Pancreas (tissue), 10 donors: ENCODE measurements around the gene CWC27. TPM values are rescaled to one million over a fixed set of nuclear protein-coding genes. Genes with fewer than 3 reads are reported as not detected.
"Not testable (repeated sequence)": the region's sequence is repeated elsewhere in the genome, so short reads cannot be mapped to it uniquely, and the experiment has no call there.

Source experiments
- ATAC-seq, 4 donors: fragments of 200-7000 bp; cut with Tn5 transposase; one replicate each; pipeline versions ENCODE4 v1.8.0 to v1.9.1; 2020; ENCODE audit warnings: mild to moderate bottlenecking in 4 of 4, moderate library complexity in 4 of 4
- DNase-seq, 6 donors: peaks; one replicate each; pipeline ENCODE4 v3.0.0-alpha.2; 2020
- FAIRE-seq: peaks from 2 replicates; lab custom pipeline; 2012; peaks lifted over from hg19 to GRCh38; lab: Jason Lieb, UNC
- H3K27ac ChIP-seq, 4 donors: fragments of 200-600 bp; sonication (generic); 1 replicate in 3 of 4; 2 replicates in 1 of 4; pipeline versions ENCODE4 v1.5.0 to v1.8.0; 2020
- H3K27me3 ChIP-seq, 4 donors: fragments of 200-600 bp; one replicate each; pipeline ENCODE4 v1.8.0; 2021
- H3K36me3 ChIP-seq, 3 donors: fragments of 200-600 bp; sonication (generic) in 1 of 3; one replicate each; pipeline versions ENCODE4 v1.5.0 to v1.8.0; 2020 to 2021
- H3K4me1 ChIP-seq, 3 donors: fragments of 200-600 bp; one replicate each; pipeline ENCODE4 v1.8.0; 2021
- H3K4me3 ChIP-seq, 4 donors: fragments of 200-600 bp; sonication (generic) in 2 of 4; one replicate each; pipeline versions ENCODE4 v1.5.0 to v1.8.0; 2020 to 2021
- H3K9me3 ChIP-seq, 4 donors: fragments of 200-600 bp; one replicate each; pipeline ENCODE4 v1.8.0; 2021
- CTCF ChIP-seq, 4 donors: fragments of 200-600 bp; sonication (generic) in 3 of 4; IDR thresholded peaks; one replicate each; pipeline versions ENCODE4 v1.5.0 to v1.8.0; 2021; ENCODE audit warnings: antibody characterized with exemption in 4 of 4
- WGBS, 2 donors: extraction: QIAGEN DNeasy Blood & Tissue Kit; methylation state at CpG; one replicate each; pipeline ENCODE4 v1.1.7; 2013; 5-methylcytosine and 5-hydroxymethylcytosine counted together
- intact Hi-C, 3 donors: fragments of 100-400 bp; cut with DNase I; formaldehyde crosslinking; loops; one replicate each; pipeline versions ENCODE4 v1.11.1 to v1.14.2; 2022
- polyA plus RNA-seq, 2 donors: library from polyadenylated mRNA; stranded (reverse); fragments of 200-250 nt; gene quantifications; one replicate each; pipeline ENCODE4 v1.2.3, GENCODE V29; 2013
- total RNA-seq, 6 donors: library from RNA; stranded (reverse); fragmentation: NEBNext Ultra II Directional in 4 of 6; extraction: Animal tissue kit (Norgen Biotek cat#: 25700) in 4 of 6; gene quantifications; one replicate each; pipeline versions ENCODE4 v1.2.1 to v1.2.4, GENCODE V29; 2021 to 2023
- donor health status: healthy with polysubstance abuse.
- donor health status: DM: no; HTN: no; CAD: no; lungs with moderate emphysema.
- donor health status: DM: no; HTN: no; CAD: no.
- donor health status: control.
- donor health status: control.
- donor health status: Bipolar disorder and iron deficiency.
- donor health status: DM: yes; HTN: yes; CAD: no.
- donor health status: DM: no; HTN: no; CAD: no.
- donor health status: DM: no; HTN: no; CAD: no.
- donor health status: DM: yes; HTN: yes; CAD: no.

Gene CWC27
- total and polyA plus RNA-seq, 8 donors: 3.7 to 13.3 (median 7.0) TPM

- Histone ChIP-seq H3K4me1 (no peaks in the 10 kb centered on the region), H3K36me3 (no peaks in the 10 kb centered on the region), H3K9me3 (no peaks in the 10 kb centered on the region), H3K27ac (no peak overlapping the region), H3K27me3 (no peaks in the 10 kb centered on the region), H3K4me3 (no peak overlapping the region)
- FAIRE-seq (no peak), DNase-seq (no peak), ATAC-seq (no peak)
- intact Hi-C loops: no loop called here
- no peak for TF ChIP-seq CTCF (IDR thresholded peaks at IDR 0.05)
- WGBS, 2 donors: 79 to 91% methylated on average over 1 of the region's 1 CpG
Measured at GRCh38 chr5:64899838-64900237, 131.1 kb downstream of the CWC27 start.

- Histone ChIP-seq H3K36me3 (no peaks in the 10 kb centered on the region), H3K4me1 (no peaks in the 10 kb centered on the region), H3K27me3 (no peaks in the 10 kb centered on the region), H3K27ac (no peak overlapping the region), H3K9me3 (no peaks in the 10 kb centered on the region), H3K4me3 (no peak overlapping the region)
- 64 to 66% methylated on average over 2 of the region's 2 CpGs for WGBS, 2 donors
- no peak for DNase-seq
- no peak for FAIRE-seq
- intact Hi-C loops: no loop called here
- no peak for TF ChIP-seq CTCF (IDR thresholded peaks at IDR 0.05)
- no peak for ATAC-seq
Measured at GRCh38 chr5:64900618-64901017, 131.9 kb downstream of the CWC27 start.

GRCh38 chr5:64907399-64907798, 138.7 kb downstream of the CWC27 start:
- H3K4me3 ChIP-seq, H3K27ac ChIP-seq, H3K27me3 ChIP-seq, H3K9me3 ChIP-seq, DNase-seq, intact Hi-C loops, H3K36me3 ChIP-seq, ATAC-seq, H3K4me1 ChIP-seq, FAIRE-seq: not testable (repeated sequence)

- no peak for ATAC-seq
- TF ChIP-seq CTCF (IDR thresholded peaks at IDR 0.05): no peak
- DNase-seq: no peak
- Histone ChIP-seq H3K4me1 (no peaks in the 10 kb centered on the region), H3K27ac (no peak overlapping the region), H3K4me3 (no peak overlapping the region), H3K27me3 (no peaks in the 10 kb centered on the region), H3K36me3 (peaks cover 0 to 4% (median 0%) of the 10 kb centered on the region in 3 donors), H3K9me3 (no peaks in the 10 kb centered on the region)
- FAIRE-seq: no peak
- intact Hi-C loops: no loop called here
- 93 to 97% methylated on average over 5 of the region's 5 CpGs for WGBS, 2 donors
Measured at GRCh38 chr5:64914396-64914795, 145.7 kb downstream of the CWC27 start.

- Histone ChIP-seq H3K4me3 (no peak overlapping the region), H3K27ac (no peak overlapping the region), H3K4me1 (no peaks in the 10 kb centered on the region), H3K9me3 (no peaks in the 10 kb centered on the region), H3K36me3 (peaks cover 0 to 6% (median 0%) of the 10 kb centered on the region in 3 donors), H3K27me3 (no peaks in the 10 kb centered on the region)
- ATAC-seq (no peak), FAIRE-seq (no peak), DNase-seq (no peak)
- intact Hi-C loops: no loop called here
- TF ChIP-seq CTCF (IDR thresholded peaks at IDR 0.05): no peak
- 77 to 97% methylated on average over 1 of the region's 1 CpG for WGBS, 2 donors
Measured at GRCh38 chr5:64918083-64918482, 149.4 kb downstream of the CWC27 start.
